Stimulated activated CD8-positive, alpha-beta memory T cell treated with anti-CD3 and anti-CD28 coated beads, Interleukin-12 subunit alpha, Interleukin-12 subunit beta, amount 100 ng/mL, for 1 hour (primary cell): Measurements from ENCODE around the gene CCDC107.

ENCODE experiments used
- DNase-seq: peaks from one replicate; pipeline ENCODE4 v3.0.0-alpha.2; 2020; ENCODE audit warnings: low read depth

The CCDC107 gene

DNA sequence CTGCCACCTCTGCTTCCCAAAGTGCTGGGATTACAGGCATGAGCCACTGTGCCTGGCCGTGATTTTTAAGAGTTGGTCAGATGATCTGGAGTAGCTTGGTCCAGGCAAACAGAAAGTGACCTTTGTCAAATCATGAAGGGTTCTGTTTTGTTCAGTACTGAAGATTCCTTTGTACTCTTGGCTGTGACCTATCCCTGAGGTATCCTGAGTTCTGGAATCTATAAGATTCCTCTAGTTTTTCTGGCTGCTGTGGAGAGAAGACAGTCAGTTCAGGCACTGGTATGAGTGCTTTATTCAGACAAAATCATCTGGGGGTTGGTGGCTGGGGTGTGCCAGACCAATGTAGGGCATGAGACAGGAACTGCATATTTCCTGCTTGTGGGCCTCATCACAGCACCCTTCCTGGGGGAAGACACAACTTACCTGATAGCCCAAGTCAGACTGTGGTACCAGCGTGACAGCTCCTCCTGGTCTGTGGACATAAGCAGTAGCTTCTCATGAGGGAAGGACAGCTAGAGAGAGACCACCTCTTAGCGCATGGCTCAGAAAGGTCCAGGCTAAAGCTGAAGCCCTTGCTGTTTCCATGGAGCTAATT, 3.8 kb downstream of the CCDC107 start:
- no peak for DNase-seq

DNA sequence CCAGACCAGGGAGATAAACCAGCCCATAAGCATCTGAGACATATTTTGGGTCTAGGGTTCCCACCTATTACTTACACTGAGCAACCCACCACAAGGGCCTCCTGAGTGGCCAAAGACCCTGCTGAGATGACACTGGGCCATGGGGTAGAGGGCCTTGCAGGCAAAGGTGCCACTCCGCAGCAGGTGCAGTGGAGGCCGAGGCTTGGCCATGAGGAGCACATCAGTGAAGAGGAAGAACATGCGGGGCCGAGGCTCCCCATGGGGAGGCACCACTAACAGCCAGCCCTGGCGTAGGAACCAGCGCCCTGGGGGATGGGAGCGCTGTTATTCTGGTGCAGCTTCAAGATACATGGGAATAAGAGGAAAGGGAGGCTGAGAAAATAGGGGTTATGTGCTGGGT, 4.3 kb downstream of the CCDC107 start:
- no peak for DNase-seq

DNA sequence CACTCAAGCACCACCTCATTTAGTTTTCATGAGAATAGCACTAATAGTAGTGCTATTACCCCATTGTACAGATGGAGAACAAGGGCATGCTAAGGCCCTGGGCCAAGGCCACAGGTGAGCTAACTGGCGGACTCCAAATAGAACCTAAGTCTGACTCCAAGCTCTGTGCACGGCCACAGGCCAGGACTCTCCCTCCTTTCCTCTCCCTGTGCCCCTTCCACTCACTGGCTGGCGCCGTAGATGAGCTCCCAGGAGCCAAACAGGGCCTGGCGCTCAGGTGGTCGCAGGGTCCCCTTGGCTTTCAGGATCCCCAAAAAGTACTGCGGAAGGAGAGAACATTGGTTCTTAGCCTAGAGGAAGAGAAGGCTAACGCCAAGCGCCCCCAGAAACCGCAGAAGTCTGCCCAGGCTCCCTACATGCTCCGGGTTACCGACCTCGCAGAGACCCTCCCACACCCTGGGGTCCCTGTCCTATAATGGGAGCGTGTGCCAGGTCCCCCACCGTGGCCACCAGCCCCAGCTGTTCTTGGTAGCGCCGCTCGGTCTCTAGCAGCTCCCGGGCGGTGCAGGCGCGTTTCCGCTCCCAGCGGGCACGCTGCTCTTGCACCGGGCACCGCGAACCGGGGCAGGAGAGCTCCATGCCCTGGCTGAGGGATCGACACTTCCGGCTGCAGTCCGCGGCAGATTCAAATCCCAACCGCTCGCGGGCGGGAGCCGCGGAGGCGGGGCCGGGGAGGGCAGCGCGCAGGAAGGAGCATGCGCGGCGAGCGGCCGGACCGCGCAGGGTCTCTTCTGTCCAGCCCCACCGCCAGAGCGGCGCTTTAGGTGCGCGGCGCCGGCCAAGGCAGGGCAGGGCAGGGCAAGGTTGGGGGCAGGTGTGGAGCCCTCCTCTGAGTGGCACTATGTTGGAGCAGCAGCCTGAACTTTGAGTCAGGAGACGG, 6.7 kb downstream of the CCDC107 start, which contains the start of gene ARHGEF39:
Gene ARHGEF39, minus strand, starts transcription at position 665 of the 940 bp plus-strand sequence. Its CDS starts 26 bp downstream, at position 639.
- no peak for DNase-seq

DNA sequence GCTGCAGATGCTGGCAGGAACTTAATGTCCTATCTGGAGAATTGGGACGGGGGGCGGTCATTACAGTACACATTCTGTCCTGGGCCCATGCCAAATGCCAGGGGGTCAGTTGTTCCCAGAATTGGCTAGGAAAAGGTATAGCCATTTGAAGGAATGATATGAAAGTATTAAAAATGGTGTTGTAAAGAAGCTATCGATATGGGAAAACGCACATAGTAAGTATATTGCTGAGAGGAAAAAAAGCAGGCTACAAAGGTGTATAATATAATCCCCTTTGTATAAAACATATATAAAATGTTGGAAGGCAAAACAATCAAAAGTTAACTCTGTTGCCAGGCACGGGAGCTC, 7.4 kb downstream of the CCDC107 start:
- no peak for DNase-seq

DNA sequence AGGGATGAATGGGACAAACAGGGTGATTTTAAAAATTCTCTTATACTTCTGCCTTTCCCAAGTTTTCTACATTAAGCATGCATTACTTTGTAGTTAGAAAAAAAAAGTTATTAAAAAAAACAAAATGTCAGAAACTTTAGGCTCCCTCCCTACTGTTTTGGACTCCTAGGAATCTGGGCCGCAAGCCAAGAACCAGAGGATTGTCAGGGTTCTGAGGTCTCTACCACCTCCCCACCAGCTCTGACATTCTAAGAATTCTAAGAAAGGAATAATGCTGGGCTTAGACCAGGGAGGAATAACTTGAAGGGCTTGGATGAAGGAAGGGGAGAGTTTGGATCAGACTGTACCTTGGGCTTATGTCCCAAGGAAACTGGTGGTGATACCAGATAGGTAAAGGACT, 8.0 kb downstream of the CCDC107 start:
- no peak for DNase-seq

DNA sequence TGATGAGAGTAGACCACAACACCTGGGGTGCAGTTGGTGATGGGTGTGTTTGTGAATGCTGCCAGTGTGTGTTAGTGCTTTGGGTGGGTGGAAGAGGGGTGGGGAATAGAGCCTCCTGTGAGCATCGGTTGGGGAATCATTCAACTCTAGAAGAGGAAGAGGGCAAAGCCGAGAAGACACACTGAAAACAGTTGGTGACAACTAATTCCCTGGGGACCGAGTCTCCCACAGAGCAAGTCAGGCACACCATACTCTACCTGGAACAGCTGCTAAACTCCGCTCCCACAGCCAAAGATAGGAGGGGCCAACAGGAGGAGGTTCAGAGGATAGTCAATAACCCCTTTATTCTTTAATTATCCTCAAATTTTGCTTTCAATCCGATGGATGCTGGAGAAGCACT, 8.5 kb downstream of the CCDC107 start:
- no peak for DNase-seq

DNA sequence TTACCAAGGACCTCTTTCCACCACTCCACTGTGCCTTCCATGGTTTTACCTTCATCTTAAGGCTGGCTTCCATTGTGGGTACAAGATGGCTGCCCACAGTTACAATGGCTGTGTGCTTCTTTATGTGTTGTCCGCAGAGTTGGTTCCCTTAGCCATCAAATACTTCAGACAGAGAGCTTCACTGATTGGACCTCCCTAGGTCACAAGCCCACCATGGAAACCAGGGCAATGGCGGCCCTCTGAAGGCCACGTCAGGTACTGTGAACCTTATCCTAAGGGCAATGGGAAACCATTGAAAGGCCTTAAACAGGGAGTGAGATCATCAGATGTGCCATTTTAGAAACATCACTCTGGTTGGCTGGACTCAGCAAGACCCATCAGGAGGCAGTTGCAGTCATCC, 9.8 kb downstream of the CCDC107 start:
- DNase-seq = no peak

DNA sequence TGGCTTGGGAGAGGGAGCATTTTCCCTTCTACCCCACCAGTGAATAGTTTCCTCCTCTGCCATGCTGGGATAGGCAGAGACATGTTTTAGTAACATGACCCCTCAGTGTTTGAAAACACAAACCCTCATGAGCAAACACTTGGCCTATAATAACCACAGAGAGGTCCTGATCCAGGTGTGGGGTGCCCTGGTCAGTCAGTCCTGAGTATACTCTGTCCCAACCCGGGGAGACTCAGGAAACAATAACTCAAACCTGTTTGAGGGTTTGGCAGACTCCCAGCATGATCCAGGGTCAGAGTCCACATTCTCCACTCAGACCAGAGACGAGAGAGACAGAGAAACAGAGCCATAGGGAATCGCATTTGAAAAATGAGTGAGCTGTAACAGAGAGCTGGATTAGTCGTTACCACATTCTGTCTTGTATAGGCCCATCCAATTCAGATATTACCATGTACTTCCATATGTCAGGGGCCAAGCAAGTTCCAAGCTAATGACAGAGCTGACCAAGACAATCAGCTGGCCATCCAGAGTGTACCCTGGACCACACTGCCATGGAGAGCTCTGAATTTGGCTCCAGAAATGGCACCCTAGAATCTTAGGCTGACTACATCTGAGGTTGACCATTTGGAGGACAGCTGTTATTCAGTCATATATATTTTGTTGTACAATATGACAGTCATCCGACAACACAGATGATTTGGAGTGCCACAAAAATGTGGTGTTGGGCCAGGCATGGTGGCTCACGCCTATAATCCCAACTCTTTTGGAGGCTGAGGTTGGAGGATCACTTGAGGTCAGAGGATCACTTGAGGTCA, 11.4 kb downstream of the CCDC107 start:
- DNase-seq = no peak

DNA sequence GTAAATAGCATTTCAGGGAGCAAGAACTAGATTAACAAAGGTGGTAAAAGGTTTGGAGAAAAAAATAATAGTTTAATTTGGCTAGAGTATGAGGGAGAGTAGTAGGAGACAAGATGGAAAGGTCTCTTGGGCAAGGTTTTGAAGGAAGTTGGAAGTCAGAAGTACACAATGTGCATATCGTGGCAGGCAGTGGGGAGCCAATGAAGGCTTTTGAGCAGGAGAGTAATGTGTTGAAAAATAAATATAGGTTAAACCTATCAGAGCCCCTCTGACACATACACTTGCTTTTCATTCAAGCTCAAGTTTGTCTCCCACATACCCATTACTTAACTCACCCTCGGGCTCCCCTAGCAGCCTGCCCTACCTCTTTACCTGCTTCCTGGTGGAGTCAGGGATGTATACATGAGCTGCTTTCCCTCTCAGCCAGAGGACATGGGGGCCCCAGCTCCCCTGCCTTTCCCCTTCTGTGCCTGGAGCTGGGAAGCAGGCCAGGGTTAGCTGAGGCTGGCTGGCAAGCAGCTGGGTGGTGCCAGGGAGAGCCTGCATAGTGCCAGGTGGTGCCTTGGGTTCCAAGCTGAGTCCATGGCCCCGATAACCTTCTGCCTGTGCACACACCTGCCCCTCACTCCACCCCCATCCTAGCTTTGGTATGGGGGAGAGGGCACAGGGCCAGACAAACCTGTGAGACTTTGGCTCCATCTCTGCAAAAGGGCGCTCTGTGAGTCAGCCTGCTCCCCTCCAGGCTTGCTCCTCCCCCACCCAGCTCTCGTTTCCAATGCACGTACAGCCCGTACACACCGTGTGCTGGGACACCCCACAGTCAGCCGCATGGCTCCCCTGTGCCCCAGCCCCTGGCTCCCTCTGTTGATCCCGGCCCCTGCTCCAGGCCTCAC, 15.3 kb downstream of the CCDC107 start, which contains the start of gene CA9:
Gene CA9, plus strand, starts transcription at position 797 of the 893 bp plus-strand sequence. Its CDS starts 32 bp downstream, at position 829.
- no peak for DNase-seq

DNA sequence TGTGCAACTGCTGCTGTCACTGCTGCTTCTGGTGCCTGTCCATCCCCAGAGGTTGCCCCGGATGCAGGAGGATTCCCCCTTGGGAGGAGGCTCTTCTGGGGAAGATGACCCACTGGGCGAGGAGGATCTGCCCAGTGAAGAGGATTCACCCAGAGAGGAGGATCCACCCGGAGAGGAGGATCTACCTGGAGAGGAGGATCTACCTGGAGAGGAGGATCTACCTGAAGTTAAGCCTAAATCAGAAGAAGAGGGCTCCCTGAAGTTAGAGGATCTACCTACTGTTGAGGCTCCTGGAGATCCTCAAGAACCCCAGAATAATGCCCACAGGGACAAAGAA, 15.9 kb downstream of the CCDC107 start:
- no peak for DNase-seq

DNA sequence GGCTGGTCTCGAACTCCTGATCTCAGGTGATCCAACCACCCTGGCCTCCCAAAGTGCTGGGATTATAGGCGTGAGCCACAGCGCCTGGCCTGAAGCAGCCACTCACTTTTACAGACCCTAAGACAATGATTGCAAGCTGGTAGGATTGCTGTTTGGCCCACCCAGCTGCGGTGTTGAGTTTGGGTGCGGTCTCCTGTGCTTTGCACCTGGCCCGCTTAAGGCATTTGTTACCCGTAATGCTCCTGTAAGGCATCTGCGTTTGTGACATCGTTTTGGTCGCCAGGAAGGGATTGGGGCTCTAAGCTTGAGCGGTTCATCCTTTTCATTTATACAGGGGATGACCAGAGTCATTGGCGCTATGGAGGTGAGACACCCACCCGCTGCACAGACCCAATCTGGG, 17.1 kb downstream of the CCDC107 start:
- no peak for DNase-seq

DNA sequence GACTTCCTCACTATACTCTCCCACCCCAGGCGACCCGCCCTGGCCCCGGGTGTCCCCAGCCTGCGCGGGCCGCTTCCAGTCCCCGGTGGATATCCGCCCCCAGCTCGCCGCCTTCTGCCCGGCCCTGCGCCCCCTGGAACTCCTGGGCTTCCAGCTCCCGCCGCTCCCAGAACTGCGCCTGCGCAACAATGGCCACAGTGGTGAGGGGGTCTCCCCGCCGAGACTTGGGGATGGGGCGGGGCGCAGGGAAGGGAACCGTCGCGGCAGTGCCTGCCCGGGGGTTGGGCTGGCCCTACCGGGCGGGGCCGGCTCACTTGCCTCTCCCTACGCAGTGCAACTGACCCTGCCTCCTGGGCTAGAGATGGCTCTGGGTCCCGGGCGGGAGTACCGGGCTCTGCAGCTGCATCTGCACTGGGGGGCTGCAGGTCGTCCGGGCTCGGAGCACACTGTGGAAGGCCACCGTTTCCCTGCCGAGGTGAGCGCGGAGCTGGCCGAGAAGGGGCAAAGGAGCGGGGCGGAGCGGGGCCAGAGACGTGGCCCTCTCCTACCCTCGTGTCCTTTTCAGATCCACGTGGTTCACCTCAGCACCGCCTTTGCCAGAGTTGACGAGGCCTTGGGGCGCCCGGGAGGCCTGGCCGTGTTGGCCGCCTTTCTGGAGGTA, 17.8 kb downstream of the CCDC107 start:
- DNase-seq = no peak

DNA sequence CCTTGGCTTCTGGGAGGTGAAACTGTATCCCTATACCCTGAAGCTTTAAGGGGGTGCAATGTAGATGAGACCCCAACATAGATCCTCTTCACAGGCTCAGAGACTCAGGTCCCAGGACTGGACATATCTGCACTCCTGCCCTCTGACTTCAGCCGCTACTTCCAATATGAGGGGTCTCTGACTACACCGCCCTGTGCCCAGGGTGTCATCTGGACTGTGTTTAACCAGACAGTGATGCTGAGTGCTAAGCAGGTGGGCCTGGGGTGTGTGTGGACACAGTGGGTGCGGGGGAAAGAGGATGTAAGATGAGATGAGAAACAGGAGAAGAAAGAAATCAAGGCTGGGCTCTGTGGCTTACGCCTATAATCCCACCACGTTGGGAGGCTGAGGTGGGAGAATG, 21.0 kb downstream of the CCDC107 start:
- no peak for DNase-seq

DNA sequence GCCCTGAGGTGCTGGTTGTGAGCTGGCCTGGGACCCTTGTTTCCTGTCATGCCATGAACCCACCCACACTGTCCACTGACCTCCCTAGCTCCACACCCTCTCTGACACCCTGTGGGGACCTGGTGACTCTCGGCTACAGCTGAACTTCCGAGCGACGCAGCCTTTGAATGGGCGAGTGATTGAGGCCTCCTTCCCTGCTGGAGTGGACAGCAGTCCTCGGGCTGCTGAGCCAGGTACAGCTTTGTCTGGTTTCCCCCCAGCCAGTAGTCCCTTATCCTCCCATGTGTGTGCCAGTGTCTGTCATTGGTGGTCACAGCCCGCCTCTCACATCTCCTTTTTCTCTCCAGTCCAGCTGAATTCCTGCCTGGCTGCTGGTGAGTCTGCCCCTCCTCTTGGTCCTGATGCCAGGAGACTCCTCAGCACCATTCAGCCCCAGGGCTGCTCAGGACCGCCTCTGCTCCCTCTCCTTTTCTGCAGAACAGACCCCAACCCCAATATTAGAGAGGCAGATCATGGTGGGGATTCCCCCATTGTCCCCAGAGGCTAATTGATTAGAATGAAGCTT, 21.8 kb downstream of the CCDC107 start:
- no peak for DNase-seq

DNA sequence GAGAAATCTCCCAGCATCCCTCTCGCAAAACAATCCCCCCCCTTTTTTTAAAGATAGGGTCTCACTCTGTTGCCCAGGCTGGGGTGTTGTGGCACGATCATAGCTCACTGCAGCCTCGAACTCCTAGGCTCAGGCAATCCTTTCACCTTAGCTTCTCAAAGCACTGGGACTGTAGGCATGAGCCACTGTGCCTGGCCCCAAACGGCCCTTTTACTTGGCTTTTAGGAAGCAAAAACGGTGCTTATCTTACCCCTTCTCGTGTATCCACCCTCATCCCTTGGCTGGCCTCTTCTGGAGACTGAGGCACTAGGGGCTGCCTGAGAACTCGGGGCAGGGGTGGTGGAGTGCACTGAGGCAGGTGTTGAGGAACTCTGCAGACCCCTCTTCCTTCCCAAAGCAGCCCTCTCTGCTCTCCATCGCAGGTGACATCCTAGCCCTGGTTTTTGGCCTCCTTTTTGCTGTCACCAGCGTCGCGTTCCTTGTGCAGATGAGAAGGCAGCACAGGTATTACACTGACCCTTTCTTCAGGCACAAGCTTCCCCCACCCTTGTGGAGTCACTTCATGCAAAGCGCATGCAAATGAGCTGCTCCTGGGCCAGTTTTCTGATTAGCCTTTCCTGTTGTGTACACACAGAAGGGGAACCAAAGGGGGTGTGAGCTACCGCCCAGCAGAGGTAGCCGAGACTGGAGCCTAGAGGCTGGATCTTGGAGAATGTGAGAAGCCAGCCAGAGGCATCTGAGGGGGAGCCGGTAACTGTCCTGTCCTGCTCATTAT, 22.4 kb downstream of the CCDC107 start:
- DNase-seq = no peak

DNA sequence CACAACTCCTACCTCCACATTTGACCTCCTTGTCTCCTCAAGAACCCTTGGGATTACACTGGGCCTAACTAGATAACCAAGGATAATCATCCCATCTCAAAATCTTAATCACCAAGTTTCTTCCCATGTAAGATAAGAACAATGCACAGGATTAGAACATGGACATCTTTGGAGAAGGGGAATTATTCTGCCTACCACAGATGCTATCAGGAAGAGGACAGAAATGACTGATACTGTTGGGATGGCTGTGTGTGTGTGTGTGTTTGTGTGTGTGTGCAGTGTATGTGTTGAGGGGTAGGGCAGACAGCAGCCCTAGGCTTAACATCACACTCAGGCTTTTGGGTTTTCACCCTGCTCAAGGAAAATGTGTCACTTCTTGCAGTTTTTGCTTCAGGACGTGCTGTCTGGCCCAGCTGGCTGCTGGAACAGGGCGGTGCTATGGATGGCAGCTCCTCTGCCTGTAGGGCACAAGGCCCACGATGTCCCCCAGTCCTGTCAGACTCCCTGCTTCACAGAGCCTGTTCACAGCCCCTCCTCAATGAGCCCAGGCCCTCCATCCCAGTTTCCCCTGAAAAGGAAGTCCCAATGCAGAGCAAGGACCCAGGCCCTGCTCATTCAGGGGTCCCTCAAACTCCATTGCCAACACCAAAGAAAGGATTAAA, 23.4 kb downstream of the CCDC107 start:
- DNase-seq = no peak

DNA sequence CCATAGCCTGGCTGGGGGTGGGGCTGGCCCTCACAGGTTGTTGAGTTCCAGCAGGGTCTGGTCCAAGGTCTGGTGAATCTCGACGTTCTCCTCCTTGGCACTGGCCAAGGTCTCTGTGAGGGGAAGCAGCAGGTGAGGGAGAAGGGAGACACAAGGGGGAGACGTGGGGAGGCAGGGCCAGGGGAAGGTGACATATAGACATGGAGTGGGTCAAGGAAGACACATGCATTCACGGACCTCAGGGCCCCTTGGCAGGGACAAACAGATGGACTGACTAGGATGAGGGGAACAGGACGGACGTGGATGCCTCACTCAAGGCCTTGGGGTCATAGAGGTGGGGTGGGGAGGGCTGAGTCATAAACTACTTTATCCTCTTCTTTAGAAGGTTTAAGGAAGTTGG, 24.0 kb downstream of the CCDC107 start:
- DNase-seq = no peak

DNA sequence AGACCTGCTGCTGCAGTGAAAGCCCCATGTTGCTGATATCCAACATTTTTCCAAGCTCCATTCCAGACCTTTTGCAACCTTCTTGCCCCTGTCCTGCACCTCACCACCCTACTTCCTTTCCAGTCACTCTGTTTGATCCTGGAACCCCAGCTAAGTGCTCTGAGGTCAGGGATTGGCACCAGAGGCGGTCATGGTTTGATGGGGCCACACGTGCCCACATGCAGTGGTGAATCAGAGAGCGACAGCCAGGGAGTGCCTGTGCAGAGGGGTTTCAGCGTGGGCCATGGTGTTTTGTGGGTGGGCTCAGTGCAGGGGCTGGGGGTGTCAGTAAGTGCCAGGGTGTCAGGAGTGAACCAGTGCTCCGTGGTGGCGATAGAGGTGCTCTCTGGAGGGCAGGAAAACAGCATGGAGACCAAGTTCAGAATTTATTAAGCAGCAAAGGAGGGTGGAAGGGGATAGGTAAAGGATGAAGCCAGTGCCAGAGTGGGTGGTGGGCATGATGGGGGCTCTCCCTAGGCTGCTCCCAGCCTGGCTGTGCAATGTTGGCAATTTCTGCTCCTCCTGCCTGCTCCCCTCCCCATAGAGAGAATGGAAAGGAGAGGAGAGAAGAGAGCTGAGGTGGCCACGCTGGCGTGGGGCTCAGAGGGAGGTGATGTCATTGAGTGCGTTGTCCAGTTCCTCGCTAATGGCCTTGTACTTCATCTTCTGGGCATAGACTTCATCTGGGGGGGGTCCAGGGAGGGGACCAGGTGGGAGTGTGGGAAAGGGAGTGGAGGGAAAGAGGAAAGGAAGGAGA, 24.6 kb downstream of the CCDC107 start:
- DNase-seq = no peak

DNA sequence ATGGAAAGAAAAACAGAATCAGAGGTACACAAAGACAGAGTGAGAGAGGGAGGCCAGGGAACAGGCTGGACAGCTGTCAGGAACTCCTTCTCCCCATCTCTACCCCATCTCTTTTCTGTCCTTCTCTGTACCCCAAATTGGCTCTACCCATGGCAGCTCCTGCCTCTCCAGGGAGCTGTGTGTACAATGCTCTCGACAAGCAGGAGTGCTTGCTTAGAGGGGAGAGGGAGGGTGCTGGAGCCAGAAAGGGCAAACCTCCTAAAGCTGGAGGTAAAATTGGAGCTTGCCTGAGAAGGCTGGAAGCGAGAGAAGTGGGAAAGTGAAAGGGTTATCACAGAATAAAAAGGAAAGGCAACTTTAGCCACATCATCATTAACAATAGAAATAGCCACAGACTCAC, 25.2 kb downstream of the CCDC107 start:
- no peak for DNase-seq
